Spleen (tissue), 11 donors: ENCODE data around the gene LPCAT2. TPM values are rescaled to one million over a fixed set of nuclear protein-coding genes. Genes with fewer than 3 reads are reported as not detected.
A peak's percentile ranks its signal among the peaks of the same experiment; 100 is the strongest.

ENCODE experiments used
- DNase-seq: peaks from one replicate; pipeline ENCODE4 v3.0.0-alpha.2; 2020
- H3K27ac ChIP-seq, 8 donors: fragments of 200-600 bp; sonication (generic) in 7 of 8; 1 replicate in 4 of 8; 2 replicates in 4 of 8; pipeline versions ENCODE4 v1.5.0 to v1.8.0; 2016 to 2021; ENCODE audit warnings: inconsistent platforms in 4 of 8, mild to moderate bottlenecking in 4 of 8, moderate library complexity in 1 of 8
- H3K27me3 ChIP-seq, 7 donors: fragments of 200-600 bp; sonication (generic) in 6 of 7; replicated peaks in 1 of 7; 1 replicate in 4 of 7; 2 replicates in 3 of 7; pipeline versions ENCODE4 v1.5.0 to v1.8.0; 2016 to 2021; ENCODE audit warnings: inconsistent platforms in 3 of 7, mild to moderate bottlenecking in 1 of 7
- H3K36me3 ChIP-seq, 6 donors: fragments of 200-600 bp; sonication (generic) in 5 of 6; 1 replicate in 4 of 6; 2 replicates in 2 of 6; pipeline versions ENCODE4 v1.5.0 to v1.8.0; 2016 to 2021; ENCODE audit warnings: inconsistent platforms in 2 of 6
- H3K4me1 ChIP-seq, 6 donors: fragments of 200-600 bp; sonication (generic) in 5 of 6; 1 replicate in 3 of 6; 2 replicates in 3 of 6; pipeline versions ENCODE4 v1.5.0 to v1.8.0; 2016 to 2021; ENCODE audit warnings: inconsistent platforms in 3 of 6
- H3K4me3 ChIP-seq, 8 donors: fragments of 200-600 bp; sonication (generic) in 7 of 8; 1 replicate in 4 of 8; 2 replicates in 4 of 8; pipeline versions ENCODE4 v1.5.0 to v1.8.0; 2016 to 2021; ENCODE audit warnings: inconsistent platforms in 4 of 8, mild to moderate bottlenecking in 4 of 8, moderate library complexity in 2 of 8
- H3K9me3 ChIP-seq, 8 donors: fragments of 200-600 bp; sonication (generic) in 7 of 8; 1 replicate in 4 of 8; 2 replicates in 4 of 8; pipeline versions ENCODE4 v1.5.0 to v1.8.0; 2016 to 2021; ENCODE audit warnings: inconsistent platforms in 4 of 8
- CTCF ChIP-seq, 11 experiments: fragments of 200-600 bp in 7 of 11; fragments of 450-650 bp in 4 of 11; sonication (generic) in 4 of 11; IDR thresholded peaks in 8 of 11; conservative IDR thresholded peaks in 3 of 11; 1 replicate in 7 of 11; 2 replicates in 4 of 11; pipeline versions ENCODE4 v1.4.0 to v1.8.0; 2016 to 2021; ENCODE audit warnings: antibody characterized with exemption in 11 of 11, inconsistent platforms in 4 of 11, mild to moderate bottlenecking in 1 of 11
- POLR2A ChIP-seq, 3 donors: fragments of 450-650 bp; IDR thresholded peaks; one replicate each; pipeline ENCODE4 v1.5.1; 2017; ENCODE audit warnings: antibody characterized with exemption in 3 of 3, mild to moderate bottlenecking in 1 of 3
- POLR2AphosphoS5 ChIP-seq, 3 donors: sonication (generic); formaldehyde crosslinking; IDR thresholded peaks; one replicate each; pipeline ENCODE4 v1.5.1; 2017; ENCODE audit warnings: antibody characterized with exemption in 3 of 3
- WGBS, 5 donors: extraction: QIAGEN DNeasy Blood & Tissue Kit in 3 of 5; methylation state at CpG; one replicate each; pipeline versions ENCODE4 v1.1.5 to v1.1.7; 2013 to 2018; 5-methylcytosine and 5-hydroxymethylcytosine counted together
- intact Hi-C: fragments of 100-400 bp; cut with DNase I; formaldehyde crosslinking; loops from one replicate; pipeline ENCODE4 v1.15.0; 2023; ENCODE audit warnings: low total_unique reads
- polyA plus RNA-seq, 3 donors: library from polyadenylated mRNA; stranded (reverse); fragments of 200-250 nt; gene quantifications; one replicate each; pipeline ENCODE4 v1.2.1, GENCODE V29; 2013
- total RNA-seq, 7 donors: library from RNA; depleted of rRNA in 3 of 7; stranded (reverse); fragments of >200 nt in 3 of 7; fragmentation: NEBNext Ultra II Directional in 4 of 7; extraction: Animal tissue kit (Norgen Biotek cat#: 25700) in 4 of 7; gene quantifications; one replicate each; pipeline versions ENCODE4 v1.1.0 to v1.2.1, GENCODE V29; 2016 to 2021
- donor health status: healthy with polysubstance abuse.
- donor health status: DM: no; HTN: no; CAD: no; lungs with moderate emphysema.
- donor health status: DM: no; HTN: no; CAD: no.
- donor health status: Bipolar disorder and iron deficiency.
- donor health status: healthy.
- donor health status: DM: no; HTN: no; CAD: no.
- donor health status: DM: yes; HTN: yes; CAD: no.

Gene LPCAT2
- total and polyA plus RNA-seq, 10 donors = 3.4 to 44.3 (median 31.1) TPM

- peaks cover 0 to 53% (median 20%) of the 10 kb centered on the region in 7 donors for H3K27me3 ChIP-seq
- peak overlapping the region in 4 of 8 donors; percentile 36 to 66 (median 46) for H3K4me3 ChIP-seq
- intact Hi-C loops = no loop called here
- WGBS, 5 donors = 62 to 88% (median 69%) methylated on average over 4 of the region's 4 CpGs
- TF ChIP-seq POLR2A (IDR thresholded peaks at IDR 0.05) (no peak), POLR2AphosphoS5 (IDR thresholded peaks at IDR 0.05) (no peak), CTCF (IDR thresholded peaks at IDR 0.05 in 8 of 11, conservative IDR thresholded peaks at IDR 0.05 in 3 of 11) (no peak)
- H3K27ac ChIP-seq = peak overlapping the region in 3 of 8 donors; percentile 15 to 86 (median 82)
- H3K36me3 ChIP-seq = peaks cover 0 to 9% (median 0%) of the 10 kb centered on the region in 6 donors
- H3K9me3 ChIP-seq = no peaks in the 10 kb centered on the region
- DNase-seq = no peak
- H3K4me1 ChIP-seq = peaks cover 0 to 25% (median 10%) of the 10 kb centered on the region in 6 donors
Observed at GRCh38 chr16:55481023-55481422, 27.8 kb upstream of the LPCAT2 start.

- no peak for TF ChIP-seq POLR2A (IDR thresholded peaks at IDR 0.05)
- TF ChIP-seq POLR2AphosphoS5 (IDR thresholded peaks at IDR 0.05) = no peak
- TF ChIP-seq CTCF (IDR thresholded peaks at IDR 0.05 in 8 of 11, conservative IDR thresholded peaks at IDR 0.05 in 3 of 11) = no peak
- Histone ChIP-seq H3K27me3 (peaks cover 0 to 52% (median 20%) of the 10 kb centered on the region in 7 donors), H3K9me3 (no peaks in the 10 kb centered on the region), H3K36me3 (peaks cover 0 to 9% (median 0%) of the 10 kb centered on the region in 6 donors), H3K4me3 (no peak overlapping the region), H3K27ac (no peak overlapping the region), H3K4me1 (peaks cover 0 to 25% (median 10%) of the 10 kb centered on the region in 6 donors)
- DNase-seq = no peak
- WGBS, 5 donors = 93 to 100% (median 94%) methylated on average over 2 of the region's 2 CpGs
- intact Hi-C loops = no loop called here
Observed at GRCh38 chr16:55482056-55482455, 26.8 kb upstream of the LPCAT2 start.

- intact Hi-C loops = no loop called here
- TF ChIP-seq POLR2A (IDR thresholded peaks at IDR 0.05) = no peak
- no peak for TF ChIP-seq CTCF (IDR thresholded peaks at IDR 0.05 in 8 of 11, conservative IDR thresholded peaks at IDR 0.05 in 3 of 11)
- no peak for TF ChIP-seq POLR2AphosphoS5 (IDR thresholded peaks at IDR 0.05)
- H3K4me3 ChIP-seq = no peak overlapping the region
- peaks cover 0 to 31% (median 0%) of the 10 kb centered on the region in 6 donors for H3K36me3 ChIP-seq
- 75 to 93% (median 90%) methylated on average over 11 to 13 of the region's 13 CpGs for WGBS, 5 donors
- no peaks in the 10 kb centered on the region for H3K4me1 ChIP-seq
- H3K27ac ChIP-seq = no peak overlapping the region
- no peaks in the 10 kb centered on the region for H3K9me3 ChIP-seq
- no peak for DNase-seq
- H3K27me3 ChIP-seq = peaks cover 0 to under 1% (median 0%) of the 10 kb centered on the region in 7 donors
Observed at GRCh38 chr16:55487048-55487803, 21.6 kb upstream of the LPCAT2 start.

GRCh38 chr16:55488306-55488705 is 20.6 kb upstream of the LPCAT2 start:
- no peak overlapping the region for H3K27ac ChIP-seq
- 85 to 92% (median 91%) methylated on average over 11 to 12 of the region's 12 CpGs for WGBS, 5 donors
- peaks cover 0 to 32% (median 0%) of the 10 kb centered on the region in 6 donors for H3K36me3 ChIP-seq
- H3K9me3 ChIP-seq = no peaks in the 10 kb centered on the region
- TF ChIP-seq POLR2A (IDR thresholded peaks at IDR 0.05) (no peak), POLR2AphosphoS5 (IDR thresholded peaks at IDR 0.05) (peak in 1 of 3 donors; percentile 15)
- DNase-seq = no peak
- intact Hi-C loops = no loop called here
- H3K4me3 ChIP-seq = no peak overlapping the region
- H3K4me1 ChIP-seq = no peaks in the 10 kb centered on the region
- H3K27me3 ChIP-seq = no peaks in the 10 kb centered on the region
